Lower lobe of right lung (tissue), 2 donors: ENCODE data around the gene NMT1. TPM values are rescaled to one million over a fixed set of nuclear protein-coding genes. Genes with fewer than 3 reads are reported as not detected.

Experiments
- ATAC-seq, 2 donors: fragments of 200-7000 bp; cut with Tn5 transposase; one replicate each; pipeline ENCODE4 v1.9.1; 2020 to 2022; ENCODE audit warnings: mild to moderate bottlenecking in 2 of 2, moderate library complexity in 2 of 2
- DNase-seq: peaks from one replicate; pipeline ENCODE4 v3.0.0-alpha.2; 2020
- H3K27ac ChIP-seq: fragments of 200-600 bp; one replicate; pipeline ENCODE4 v1.8.0; 2022
- H3K27me3 ChIP-seq: fragments of 200-600 bp; one replicate; pipeline ENCODE4 v1.8.0; 2022; ENCODE audit warnings: low read depth
- H3K36me3 ChIP-seq: fragments of 200-600 bp; one replicate; pipeline ENCODE4 v1.8.0; 2022; ENCODE audit warnings: mild to moderate bottlenecking
- H3K4me1 ChIP-seq: fragments of 200-600 bp; one replicate; pipeline ENCODE4 v1.8.0; 2022
- H3K4me3 ChIP-seq: fragments of 200-600 bp; one replicate; pipeline ENCODE4 v1.8.0; 2022; ENCODE audit warnings: mild to moderate bottlenecking
- H3K9me3 ChIP-seq: fragments of 200-600 bp; one replicate; pipeline ENCODE4 v1.8.0; 2022
- CTCF ChIP-seq: fragments of 200-600 bp; IDR thresholded peaks from one replicate; pipeline ENCODE4 v1.8.0; 2022; ENCODE audit warnings: antibody characterized with exemption, mild to moderate bottlenecking
- intact Hi-C: fragments of 100-400 bp; cut with DNase I; formaldehyde crosslinking; loops from one replicate; pipeline ENCODE4 v1.11.0; 2022
- total RNA-seq: library from RNA; stranded (reverse); fragmentation: NEBNext Ultra II Directional; extraction: Animal tissue kit (Norgen Biotek cat#: 25700); gene quantifications from one replicate; pipeline ENCODE4 v1.2.1, GENCODE V29; 2021
- donor health status: DM: no; HTN: yes; CAD: no; lungs with severe emphysema.

NMT1 gene
- total RNA-seq, 1 donor from 2014 or later, result 117 TPM

- DNase-seq, result no peak
Observed at GRCh38 chr17:45022655-45023339, 38.3 kb upstream of the NMT1 start.

GRCh38 chr17:45029096-45029495, 32.0 kb upstream of the NMT1 start:
- DNase-seq (no peak), ATAC-seq (no peak)
- no peaks in the 10 kb centered on the region for H3K27me3 ChIP-seq
- H3K27ac ChIP-seq, result no peak overlapping the region
- no peaks in the 10 kb centered on the region for H3K9me3 ChIP-seq
- no peak for TF ChIP-seq CTCF
- H3K4me3 ChIP-seq, result no peak overlapping the region
- peaks cover 45% of the 10 kb centered on the region for H3K36me3 ChIP-seq
- intact Hi-C loops, result no loop called here
- H3K4me1 ChIP-seq, result no peaks in the 10 kb centered on the region

More at GRCh38 chr17:45022655-45023339, 38.3 kb upstream of the NMT1 start:
- ATAC-seq, result no peak
- TF ChIP-seq CTCF, result no peak
- Histone ChIP-seq H3K4me1 (peaks cover 29% of the 10 kb centered on the region), H3K4me3 (no peak overlapping the region), H3K27ac (no peak overlapping the region), H3K9me3 (no peaks in the 10 kb centered on the region), H3K36me3 (no peaks in the 10 kb centered on the region), H3K27me3 (peaks cover 30% of the 10 kb centered on the region)
- intact Hi-C loops, result no loop called here

GRCh38 chr17:45029758-45030423, 31.2 kb upstream of the NMT1 start:
- ATAC-seq, result no peak
- Histone ChIP-seq H3K4me1 (no peaks in the 10 kb centered on the region), H3K36me3 (peaks cover 48% of the 10 kb centered on the region), H3K4me3 (no peak overlapping the region), H3K27ac (no peak overlapping the region), H3K27me3 (no peaks in the 10 kb centered on the region), H3K9me3 (no peaks in the 10 kb centered on the region)
- intact Hi-C loops, result no loop called here
- no peak for DNase-seq
- TF ChIP-seq CTCF, result no peak

- intact Hi-C loops, result no loop called here
- no peaks in the 10 kb centered on the region for H3K27me3 ChIP-seq
- ATAC-seq, result no peak
- no peak overlapping the region for H3K27ac ChIP-seq
- H3K9me3 ChIP-seq, result no peaks in the 10 kb centered on the region
- peaks cover 48% of the 10 kb centered on the region for H3K36me3 ChIP-seq
- TF ChIP-seq CTCF, result no peak
- H3K4me3 ChIP-seq, result no peak overlapping the region
- DNase-seq, result no peak
- H3K4me1 ChIP-seq, result no peaks in the 10 kb centered on the region
Observed at GRCh38 chr17:45030733-45031132, 30.4 kb upstream of the NMT1 start.

- no peak overlapping the region for H3K4me3 ChIP-seq
- H3K36me3 ChIP-seq, result peaks cover 48% of the 10 kb centered on the region
- no peaks in the 10 kb centered on the region for H3K27me3 ChIP-seq
- H3K9me3 ChIP-seq, result no peaks in the 10 kb centered on the region
- ATAC-seq, result no peak
- TF ChIP-seq CTCF, result no peak
- no peak for DNase-seq
- H3K4me1 ChIP-seq, result no peaks in the 10 kb centered on the region
- no peak overlapping the region for H3K27ac ChIP-seq
- intact Hi-C loops, result no loop called here
Observed at GRCh38 chr17:45031231-45032173, 29.6 kb upstream of the NMT1 start.
